B cell (primary cell): ENCODE measurements around the gene ITGB7. TPM values are rescaled to one million over a fixed set of nuclear protein-coding genes. Genes with fewer than 3 reads are reported as not detected.

Source experiments
- ATAC-seq: fragments of 200-7000 bp; cut with Tn5 transposase; one replicate; pipeline ENCODE4 v1.10.0; 2021; ENCODE audit warnings: low read depth, mild to moderate bottlenecking, moderate number of reproducible peaks, moderate library complexity
- CTCF ChIA-PET: fragments of 350-600 bp; sonication (Branson Sonifier 250); formaldehyde crosslinking; loops from one replicate; lab custom pipeline; 2021; ENCODE audit warnings: antibody characterized with exemption, inconsistent platforms; lab: Charles Lee
- POLR2A ChIA-PET: fragments of 350-600 bp; sonication (Branson Sonifier 250); formaldehyde crosslinking; loops from one replicate; lab custom pipeline; 2021; ENCODE audit warnings: antibody characterized with exemption; lab: Charles Lee
- DNase-seq: peaks from one replicate; pipeline ENCODE4 v3.0.0; 2013
- H2AFZ ChIP-seq: 2 replicates; pipeline ENCODE4 v1.6.1; 2012; ENCODE audit warnings: mild to moderate bottlenecking, low read depth, low read length; ENCODE audit not compliant: insufficient read depth, poor library complexity, severe bottlenecking
- H3K27ac ChIP-seq, 2 donors: 1 replicate in 1 of 2; 2 replicates in 1 of 2; pipeline ENCODE4 v1.5.1; 2012 to 2013; ENCODE audit warnings: low read length in 2 of 2, mild to moderate bottlenecking in 2 of 2, moderate library complexity in 1 of 2
- H3K27me3 ChIP-seq, 4 experiments: fragments of 200-600 bp in 1 of 4; sonication (generic) in 1 of 4; replicated peaks in 1 of 4; 1 replicate in 2 of 4; 2 replicates in 2 of 4; pipeline versions ENCODE4 v1.6.1 to v1.7.0; 2013 to 2016; ENCODE audit warnings: low read length in 3 of 4, mild to moderate bottlenecking in 2 of 4, mixed read lengths in 1 of 4, moderate library complexity in 1 of 4; ENCODE audit not compliant: insufficient read depth in 4 of 4, control insufficient read depth in 3 of 4; ENCODE audit errors: control extremely low read depth in 1 of 4
- H3K36me3 ChIP-seq, 2 experiments: replicated peaks in 1 of 2; 1 replicate in 1 of 2; 2 replicates in 1 of 2; pipeline versions ENCODE4 v1.6.1 to v1.7.1; 2013; ENCODE audit warnings: low read length in 1 of 2; ENCODE audit not compliant: insufficient read depth in 2 of 2, control insufficient read depth in 1 of 2; ENCODE audit errors: control extremely low read depth in 1 of 2, extremely low read depth in 1 of 2
- H3K4me1 ChIP-seq, 2 donors: fragments of 200-600 bp in 1 of 2; sonication (generic) in 1 of 2; 1 replicate in 1 of 2; 2 replicates in 1 of 2; pipeline versions ENCODE4 v1.5.1 to v1.6.1; 2013 to 2017; ENCODE audit warnings: low read length in 2 of 2; ENCODE audit not compliant: control insufficient read depth in 2 of 2, insufficient read depth in 2 of 2
- H3K4me2 ChIP-seq: replicated peaks from 2 replicates; pipeline ENCODE3; 2012; ENCODE audit warnings: mild to moderate bottlenecking, low read depth, low read length; ENCODE audit not compliant: poor library complexity, severe bottlenecking
- H3K4me3 ChIP-seq, 5 experiments: fragments of 200-600 bp in 1 of 5; sonication (generic) in 1 of 5; 1 replicate in 3 of 5; 2 replicates in 2 of 5; pipeline versions ENCODE4 v1.5.1 to v1.7.0; 2011 to 2016; ENCODE audit warnings: low read length in 4 of 5, mild to moderate bottlenecking in 4 of 5, low read depth in 2 of 5, control low read depth in 1 of 5, moderate library complexity in 1 of 5; ENCODE audit not compliant: insufficient read depth in 1 of 5; ENCODE audit errors: control extremely low read depth in 1 of 5, extremely low read depth in 1 of 5
- H3K79me2 ChIP-seq: fragments of 200-600 bp; sonication (generic); one replicate; pipeline ENCODE4 v1.6.0; 2016; ENCODE audit warnings: low read length; ENCODE audit not compliant: control insufficient read depth, insufficient read depth
- H3K9ac ChIP-seq: fragments of 200-600 bp; sonication (generic); 2 replicates; pipeline ENCODE4 v1.6.1; 2017; ENCODE audit warnings: mild to moderate bottlenecking, low read length, moderate library complexity
- H3K9me3 ChIP-seq, 3 donors: one replicate each; pipeline versions ENCODE4 v1.6.1 to v1.7.1; 2013; ENCODE audit warnings: low read length in 2 of 3; ENCODE audit not compliant: control insufficient read depth in 2 of 3, insufficient read depth in 1 of 3; ENCODE audit errors: control extremely low read depth in 1 of 3
- H4K20me1 ChIP-seq: 2 replicates; pipeline ENCODE4 v1.6.0; 2012; ENCODE audit warnings: mild to moderate bottlenecking, low read length; ENCODE audit not compliant: insufficient read depth, control insufficient read depth, poor library complexity, severe bottlenecking
- H3K27ac Mint-ChIP-seq: one replicate; pipeline ENCODE4 v1.8.0; 2021; ENCODE audit warnings: mixed read lengths
- H3K27me3 Mint-ChIP-seq: one replicate; pipeline ENCODE4 v1.8.0; 2021; ENCODE audit warnings: mixed read lengths
- H3K4me1 Mint-ChIP-seq: one replicate; pipeline ENCODE4 v1.8.0; 2021; ENCODE audit warnings: mixed read lengths
- H3K4me3 Mint-ChIP-seq: one replicate; pipeline ENCODE4 v1.8.0; 2021; ENCODE audit warnings: mixed read lengths
- H3K9me3 Mint-ChIP-seq: one replicate; pipeline ENCODE4 v1.8.0; 2022; ENCODE audit warnings: mixed read lengths; ENCODE audit not compliant: insufficient read depth
- CTCF ChIP-seq: fragments of 200-600 bp; IDR thresholded peaks from one replicate; pipeline ENCODE4 v1.8.0; 2022; ENCODE audit warnings: antibody characterized with exemption, mild to moderate bottlenecking
- EZH2 ChIP-seq: IDR thresholded peaks from 2 replicates; pipeline ENCODE4 v1.6.1; 2012; ENCODE audit warnings: borderline replicate concordance, low read depth, mild to moderate bottlenecking, moderate library complexity, low read length; ENCODE audit not compliant: insufficient read depth, poor library complexity, severe bottlenecking
- WGBS: methylation state at CpG from one replicate; pipeline ENCODE4 v1.1.5; 2013; ENCODE audit warnings: missing lambda C conversion rate; ENCODE audit not compliant: insufficient coverage; 5-methylcytosine and 5-hydroxymethylcytosine counted together
- intact Hi-C: fragments of 100-400 bp; cut with micrococcal nuclease; formaldehyde crosslinking; loops from one replicate; pipeline ENCODE4 v1.10.0; 2022
- polyA plus RNA-seq: library from polyadenylated mRNA; depleted of rRNA; stranded (reverse); fragments of >200 nt; gene quantifications from 2 replicates; pipeline ENCODE4 v1.2.3, GENCODE V29; 2012
- total RNA-seq, 2 donors: library from RNA; stranded (reverse); fragments of 120-200 nt in 1 of 2; gene quantifications; 1 replicate in 1 of 2; 2 replicates in 1 of 2; pipeline versions ENCODE4 v1.2.3 to v1.2.4, GENCODE V29; 2013 to 2022

Gene ITGB7
- total and polyA plus RNA-seq, 2 donors (not counting 1 experiment from before 2014, with no cell fraction given) = 199 to 265 TPM

- WGBS = 93% methylated on average over 19 of the region's 19 CpGs
- Mint-ChIP-seq H3K27ac (peak overlapping the region; percentile 74), H3K9me3 (no peaks in the 10 kb centered on the region), H3K4me1 (peaks cover 47% of the 10 kb centered on the region), H3K27me3 (no peaks in the 10 kb centered on the region), H3K4me3 (peak overlapping the region; percentile 24)
- Histone ChIP-seq H3K36me3 (peaks cover 4 to 73% of the 10 kb centered on the region in 2 experiments), H3K27ac (peak overlapping the region in 1 of 2 donors; percentile 7), H4K20me1 (peaks cover 74% of the 10 kb centered on the region), H3K79me2 (peaks cover 25% of the 10 kb centered on the region), H2AFZ (no peak overlapping the region), H3K4me1 (peaks cover 46 to 52% of the 10 kb centered on the region in 2 donors), H3K9me3 (no peaks in the 10 kb centered on the region), H3K27me3 (no peaks in the 10 kb centered on the region), H3K4me3 (no peak overlapping the region), H3K4me2 (peak overlapping the region; percentile 73), H3K9ac (no peak overlapping the region)
- ChIA-PET CTCF (interaction anchor here (0.6 to 15.7 kb wide), 19 partner anchors 10 to 148 kb away, joined by 3 to 201 read pairs (median 8); partner anchors contain the start of genes AAAS, CSAD, ESPL1 and ITGB7), POLR2A (interaction anchor here (0.8 to 1.2 kb wide), 4 partner anchors 12 to 131 kb away, joined by 3 to 6 read pairs (median 4); partner anchors contain the start of genes CSAD and ZNF740)
- intact Hi-C loops = loop anchor here (1.0 to 5.0 kb wide), 2 partner anchors 38 to 130 kb away; no protein-coding TSS in a partner anchor
- DNase-seq (no peak), ATAC-seq (no peak)
- no peak for TF ChIP-seq EZH2
- no peak for TF ChIP-seq CTCF
Observed at GRCh38 chr12:53197011-53197640, 9.9 kb downstream of the ITGB7 start.

GRCh38 chr12:53196486-53196885, 10.6 kb downstream of the ITGB7 start:
- Mint-ChIP-seq H3K4me3 (no peak overlapping the region), H3K27me3 (no peaks in the 10 kb centered on the region), H3K9me3 (no peaks in the 10 kb centered on the region), H3K4me1 (peaks cover 42% of the 10 kb centered on the region), H3K27ac (peak overlapping the region; percentile 74)
- no peaks in the 10 kb centered on the region for H3K27me3 ChIP-seq
- H4K20me1 ChIP-seq = peaks cover 69% of the 10 kb centered on the region
- no peak overlapping the region for H3K27ac ChIP-seq
- no peak overlapping the region for H3K4me2 ChIP-seq
- peaks cover 40 to 46% of the 10 kb centered on the region in 2 donors for H3K4me1 ChIP-seq
- ATAC-seq (no peak), DNase-seq (no peak)
- H3K4me3 ChIP-seq = no peak overlapping the region
- ChIA-PET CTCF (interaction anchor here (1.3 to 15.7 kb wide), 9 partner anchors 9 to 148 kb away, joined by 4 to 201 read pairs (median 21); partner anchors contain the start of genes CSAD, ESPL1, ITGB7 and ZNF740), POLR2A (no interaction called here)
- no peak overlapping the region for H3K9ac ChIP-seq
- H3K36me3 ChIP-seq = peaks cover 4 to 79% of the 10 kb centered on the region in 2 experiments
- peaks cover 18% of the 10 kb centered on the region for H3K79me2 ChIP-seq
- no peak overlapping the region for H2AFZ ChIP-seq
- TF ChIP-seq EZH2 (no peak), CTCF (no peak)
- H3K9me3 ChIP-seq = no peaks in the 10 kb centered on the region
- WGBS = 98% methylated on average over 14 of the region's 14 CpGs
- intact Hi-C loops = loop anchor here (5.0 kb wide), 1 partner anchor 129 kb away; no protein-coding TSS in a partner anchor
